Psoas muscle (tissue), 8 donors: ENCODE results near the gene PAQR7. TPM values are rescaled to one million over a fixed set of nuclear protein-coding genes. Genes with fewer than 3 reads are reported as not detected.

ENCODE experiments used
- ATAC-seq, 4 donors: fragments of 200-7000 bp; cut with Tn5 transposase; one replicate each; pipeline ENCODE4 v1.9.1; 2020; ENCODE audit warnings: moderate library complexity in 3 of 4, mild to moderate bottlenecking in 2 of 4
- DNase-seq, 2 donors: peaks; one replicate each; pipeline ENCODE4 v3.0.0-alpha.2; 2020
- H3K27ac ChIP-seq: fragments of 200-600 bp; one replicate; pipeline ENCODE4 v1.8.0; 2022
- H3K27me3 ChIP-seq, 3 donors: fragments of 200-600 bp in 1 of 3; one replicate each; pipeline versions ENCODE4 v1.6.1 to v1.8.0; 2013 to 2022; ENCODE audit warnings: low read length in 2 of 3, mild to moderate bottlenecking in 2 of 3, moderate library complexity in 1 of 3; ENCODE audit not compliant: insufficient read depth in 3 of 3
- H3K36me3 ChIP-seq, 2 donors: fragments of 200-600 bp in 1 of 2; one replicate each; pipeline versions ENCODE4 v1.6.1 to v1.8.0; 2013 to 2022; ENCODE audit warnings: low read depth in 1 of 2, mild to moderate bottlenecking in 1 of 2, moderate library complexity in 1 of 2; ENCODE audit not compliant: insufficient read depth in 1 of 2
- H3K4me1 ChIP-seq: fragments of 200-600 bp; one replicate; pipeline ENCODE4 v1.8.0; 2022
- H3K4me3 ChIP-seq: fragments of 200-600 bp; one replicate; pipeline ENCODE4 v1.8.0; 2022; ENCODE audit warnings: mild to moderate bottlenecking
- H3K9me3 ChIP-seq: fragments of 200-600 bp; one replicate; pipeline ENCODE4 v1.8.0; 2022
- CTCF ChIP-seq: fragments of 200-600 bp; IDR thresholded peaks from one replicate; pipeline ENCODE4 v1.8.0; 2022; ENCODE audit warnings: antibody characterized with exemption
- WGBS, 3 donors: extraction: QIAGEN DNeasy Blood & Tissue Kit; methylation state at CpG; one replicate each; pipeline versions ENCODE4 v1.1.6 to v1.1.7; 2013; 5-methylcytosine and 5-hydroxymethylcytosine counted together
- intact Hi-C, 2 donors: fragments of 100-400 bp; cut with DNase I; formaldehyde crosslinking; loops; one replicate each; pipeline versions ENCODE4 v1.11.0 to v1.14.2; 2022
- polyA plus RNA-seq, 3 donors: library from polyadenylated mRNA; stranded (reverse); fragments of 200-250 nt; gene quantifications; one replicate each; pipeline ENCODE4 v1.2.3, GENCODE V29; 2013
- total RNA-seq, 4 donors: library from RNA; stranded (reverse); fragmentation: NEBNext Ultra II Directional in 2 of 4; extraction: Animal tissue kit (Norgen Biotek cat#: 25700) in 2 of 4; gene quantifications; one replicate each; pipeline versions ENCODE4 v1.2.1 to v1.2.4, GENCODE V29; 2021 to 2023
- donor health status: healthy with polysubstance abuse.
- donor health status: DM: no; HTN: no; CAD: no; lungs with moderate emphysema.
- donor health status: Bipolar disorder and iron deficiency.
- donor health status: healthy.
- donor health status: DM: yes; HTN: yes; CAD: no.
- donor health status: DM: no; HTN: no; CAD: no.
- donor health status: DM: no; HTN: no; CAD: no.
- donor health status: DM: yes; HTN: yes; CAD: no.

PAQR7 gene
- total and polyA plus RNA-seq, 7 donors = 2.1 to 3.7 (median 2.3) TPM

GRCh38 chr1:25834894-25835293, 40.6 kb downstream of the PAQR7 start:
- DNase-seq (no peak), ATAC-seq (no peak)
- H3K4me3 ChIP-seq = no peak overlapping the region
- TF ChIP-seq CTCF = no peak
- H3K36me3 ChIP-seq = peaks cover 20 to 62% of the 10 kb centered on the region in 2 donors
- 62 to 75% (median 66%) methylated on average over 3 of the region's 3 CpGs for WGBS, 3 donors
- H3K27ac ChIP-seq = no peak overlapping the region
- H3K9me3 ChIP-seq = no peaks in the 10 kb centered on the region
- no peaks in the 10 kb centered on the region for H3K27me3 ChIP-seq
- intact Hi-C loops = no loop called here
- H3K4me1 ChIP-seq = no peaks in the 10 kb centered on the region

GRCh38 chr1:25833158-25833557, 42.4 kb downstream of the PAQR7 start:
- no peak for ATAC-seq
- Histone ChIP-seq H3K4me3 (no peak overlapping the region), H3K36me3 (peaks cover 27 to 79% of the 10 kb centered on the region in 2 donors), H3K27me3 (no peaks in the 10 kb centered on the region), H3K4me1 (no peaks in the 10 kb centered on the region), H3K27ac (no peak overlapping the region), H3K9me3 (no peaks in the 10 kb centered on the region)
- no peak for TF ChIP-seq CTCF
- intact Hi-C loops = no loop called here
- DNase-seq = no peak
- WGBS, 3 donors = 96 to 99% (median 96%) methylated on average over 5 of the region's 5 CpGs

- Histone ChIP-seq H3K27ac (no peak overlapping the region), H3K4me1 (no peaks in the 10 kb centered on the region), H3K4me3 (no peak overlapping the region), H3K36me3 (peaks cover 27 to 86% of the 10 kb centered on the region in 2 donors), H3K27me3 (no peaks in the 10 kb centered on the region), H3K9me3 (no peaks in the 10 kb centered on the region)
- no peak for DNase-seq
- ATAC-seq = no peak
- WGBS, 3 donors = 84 to 93% (median 90%) methylated on average over 6 of the region's 6 CpGs
- no peak for TF ChIP-seq CTCF
- intact Hi-C loops = no loop called here
Observed at GRCh38 chr1:25832336-25833037, 43.0 kb downstream of the PAQR7 start.

GRCh38 chr1:25831569-25832196, 43.8 kb downstream of the PAQR7 start:
- Histone ChIP-seq H3K4me1 (no peaks in the 10 kb centered on the region), H3K36me3 (peaks cover 29 to 94% of the 10 kb centered on the region in 2 donors), H3K27ac (no peak overlapping the region), H3K9me3 (no peaks in the 10 kb centered on the region), H3K4me3 (no peak overlapping the region), H3K27me3 (no peaks in the 10 kb centered on the region)
- WGBS, 3 donors = 62 to 65% (median 65%) methylated on average over 5 of the region's 5 CpGs
- no peak for TF ChIP-seq CTCF
- intact Hi-C loops = no loop called here
- DNase-seq = no peak
- no peak for ATAC-seq
